Measurements from ENCODE around the gene ADAM15.

GRCh38 chr1:155037043-155037442, 14.1 kb upstream of the ADAM15 start:
- no peak for TF ChIP-seq CTCF (IDR thresholded peaks at IDR 0.05; ENCODE audit: insufficient read depth, low read length, poor library complexity, severe bottlenecking)
- no peak for TF ChIP-seq EZH2phosphoT487 (conservative IDR thresholded peaks at IDR 0.05; ENCODE audit: low read length)
